GM11168 (cell line): ENCODE results near the gene SH3BGRL2.
"Not testable (repeated sequence)": the region's sequence is repeated elsewhere in the genome, so short reads cannot be mapped to it uniquely, and the experiment has no call there.

Experiments
- in situ Hi-C: fragments of 300-500 bp; cut with MboI; formaldehyde crosslinking; loops from one replicate; pipeline ENCODE4 v1.12.0; 2022; ENCODE audit warnings: low sequenced_read_pairs; ENCODE audit not compliant: unreplicated experiment

The SH3BGRL2 gene

GRCh38 chr6:79646561-79646960 is 15.4 kb downstream of the SH3BGRL2 start:
- in situ Hi-C loops: no loop called here

- in situ Hi-C loops: no loop called here
These were observed 16.6 kb downstream of the SH3BGRL2 start for GRCh38 chr6:79647741-79648140.

DNA sequence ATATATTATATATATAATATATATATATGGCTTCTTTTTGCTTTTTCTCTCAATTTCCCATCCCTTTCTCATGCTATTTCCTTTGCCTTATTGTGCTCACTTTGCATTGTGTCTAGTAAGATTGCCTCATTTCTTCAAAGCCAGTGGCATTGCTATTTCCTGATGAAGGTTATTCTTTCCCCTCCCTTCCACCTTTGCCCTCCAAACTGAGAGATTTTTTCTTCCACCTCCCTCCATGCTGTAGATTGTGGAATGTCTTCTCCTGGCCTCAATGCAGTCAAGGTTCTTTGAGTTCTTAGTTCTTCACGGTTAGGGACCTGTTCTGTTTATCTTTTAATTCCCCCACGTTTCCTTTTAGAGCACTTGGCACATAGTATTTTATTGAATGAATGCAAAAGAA is 17.2 kb downstream of the SH3BGRL2 start:
- in situ Hi-C loops: no loop called here

DNA sequence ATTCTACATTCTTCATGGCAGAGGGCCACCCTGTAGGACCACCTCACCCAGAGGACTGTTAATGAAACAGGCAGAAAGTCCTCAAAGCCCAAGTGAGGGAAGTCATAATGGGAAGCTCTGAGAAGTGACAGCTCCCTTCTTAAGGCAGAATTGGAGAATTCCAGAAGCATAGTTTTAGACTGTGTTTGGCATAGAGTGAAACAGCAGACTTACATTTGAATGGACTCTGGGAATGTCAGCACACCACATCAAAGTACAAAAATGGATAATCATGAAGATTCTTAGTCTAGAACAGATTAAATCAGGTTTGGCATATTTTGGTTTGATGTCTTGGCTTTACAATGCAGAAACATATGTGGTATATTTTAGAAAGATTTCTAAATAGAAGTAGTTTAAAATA is 17.9 kb downstream of the SH3BGRL2 start:
- in situ Hi-C loops: no loop called here

GRCh38 chr6:79650950-79651349 is 19.8 kb downstream of the SH3BGRL2 start:
- in situ Hi-C loops: no loop called here

- in situ Hi-C loops: no loop called here
These were observed 25.0 kb downstream of the SH3BGRL2 start for GRCh38 chr6:79656134-79656533.

DNA sequence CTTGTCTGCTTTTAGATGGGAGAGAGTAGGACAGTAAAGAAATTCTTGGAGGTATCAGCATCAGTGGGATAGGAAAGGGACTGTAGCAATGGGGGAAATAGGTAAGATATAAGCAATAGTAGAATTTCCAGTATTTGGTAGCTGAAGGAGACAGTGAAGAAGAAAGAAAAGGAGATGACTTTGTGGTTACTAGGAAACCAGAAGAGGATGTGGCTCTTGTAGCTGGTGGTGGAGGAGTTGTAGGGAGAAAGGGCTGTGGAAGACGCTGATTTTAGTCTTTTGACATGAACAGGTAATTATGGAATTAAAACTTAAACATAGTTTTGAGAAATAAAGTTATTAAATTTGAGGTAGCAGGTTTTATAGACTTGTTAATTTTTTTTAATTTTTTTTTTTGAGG is 26.1 kb downstream of the SH3BGRL2 start:
- in situ Hi-C loops: no loop called here

DNA sequence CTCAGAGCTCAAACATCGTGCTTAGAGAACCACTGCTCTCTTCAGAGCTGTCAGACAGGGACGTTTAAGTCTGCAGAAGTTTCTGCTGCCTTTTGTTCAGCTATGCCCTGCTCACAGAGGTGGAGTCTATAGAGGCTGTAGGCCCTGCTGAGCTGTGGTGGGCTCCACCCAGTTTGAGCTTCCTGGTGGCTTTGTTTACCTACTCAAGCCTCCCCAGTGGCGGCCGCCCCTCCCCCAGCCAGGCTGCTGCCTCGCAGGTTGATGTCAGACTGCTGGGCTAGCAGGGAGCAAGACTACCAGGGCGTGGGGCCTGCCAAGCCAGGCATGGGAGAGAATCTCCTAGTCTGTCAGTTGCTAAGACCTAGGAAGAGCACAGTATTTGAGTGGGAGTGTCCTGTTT is 32.5 kb downstream of the SH3BGRL2 start:
- in situ Hi-C loops: not testable (repeated sequence)

DNA sequence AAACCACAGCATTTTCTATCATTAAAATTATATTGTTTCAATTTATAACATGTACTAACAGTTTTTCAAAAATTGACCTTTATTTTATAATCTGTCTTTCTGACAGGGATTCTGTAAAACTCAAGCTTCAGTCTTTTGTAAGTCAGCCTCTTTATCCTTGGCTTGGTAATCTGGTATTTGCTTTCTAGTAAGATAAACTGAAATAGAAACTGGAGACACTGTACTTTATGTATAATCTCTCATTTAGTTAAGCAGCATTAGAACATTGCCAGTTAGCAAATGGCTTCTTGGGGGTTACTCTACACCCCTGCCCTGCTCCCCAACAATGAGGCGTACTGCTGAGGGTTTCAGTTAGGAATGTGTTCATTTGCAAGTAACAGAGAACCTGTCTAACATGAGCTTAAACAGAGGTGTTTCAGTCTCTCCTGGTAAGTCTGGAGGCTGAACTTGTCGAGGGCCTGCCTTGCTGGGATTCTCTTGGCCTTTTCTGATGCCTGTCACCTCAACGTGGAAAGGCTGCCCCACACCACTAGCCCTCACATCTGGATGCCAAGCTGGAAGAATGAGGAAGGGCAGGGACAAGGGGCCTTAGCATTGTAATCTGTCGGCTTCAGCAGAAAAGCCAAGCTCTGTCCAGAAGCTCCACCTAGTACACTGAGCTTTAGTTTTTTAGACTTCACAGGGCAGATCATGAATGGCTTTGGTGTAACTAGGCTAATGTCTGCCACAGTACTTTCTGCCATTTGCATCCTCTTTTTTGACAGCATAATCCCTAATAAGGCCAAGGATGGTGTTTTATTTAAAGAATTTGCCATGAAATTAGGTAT is 34.8 kb downstream of the SH3BGRL2 start:
- in situ Hi-C loops: no loop called here

DNA sequence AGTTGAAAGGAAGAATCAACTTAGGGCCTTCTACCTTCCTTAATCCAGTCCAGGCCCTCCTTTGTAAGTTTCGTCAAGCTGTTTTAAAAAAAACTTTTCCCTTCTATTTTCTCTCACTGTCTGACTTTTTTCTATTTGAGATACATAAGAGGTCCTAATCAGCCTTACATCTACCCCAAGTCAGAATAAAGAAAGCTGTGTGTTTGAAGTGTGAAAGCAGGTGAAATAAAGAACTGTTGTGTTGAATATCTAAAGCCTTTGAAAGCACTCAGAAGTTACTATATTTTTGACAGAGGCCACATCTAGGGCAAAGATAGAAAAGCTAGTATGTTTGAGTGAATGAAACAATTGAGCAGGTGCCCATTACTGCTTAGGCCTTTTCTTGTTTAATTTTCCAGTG is 35.5 kb downstream of the SH3BGRL2 start:
- in situ Hi-C loops: no loop called here

DNA sequence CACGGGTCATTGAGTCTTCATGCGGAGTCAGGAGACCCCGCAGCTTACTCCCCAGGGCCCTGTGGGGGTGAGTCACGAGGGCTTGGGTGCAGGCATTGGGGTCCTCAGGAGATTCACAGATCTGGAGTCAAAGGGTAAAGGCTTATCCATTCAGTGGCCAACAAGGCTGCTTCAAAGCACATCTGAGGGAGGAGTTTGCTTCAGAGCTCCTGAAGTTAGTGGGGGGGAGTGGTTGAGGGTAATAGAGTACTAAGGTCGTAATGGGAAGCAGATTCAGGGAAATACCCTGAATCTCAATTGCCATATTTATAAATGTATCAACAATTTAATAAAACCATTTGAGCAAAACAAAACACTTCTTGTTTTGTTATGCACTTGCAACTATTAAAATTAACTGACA is 37.3 kb downstream of the SH3BGRL2 start:
- in situ Hi-C loops: no loop called here

DNA sequence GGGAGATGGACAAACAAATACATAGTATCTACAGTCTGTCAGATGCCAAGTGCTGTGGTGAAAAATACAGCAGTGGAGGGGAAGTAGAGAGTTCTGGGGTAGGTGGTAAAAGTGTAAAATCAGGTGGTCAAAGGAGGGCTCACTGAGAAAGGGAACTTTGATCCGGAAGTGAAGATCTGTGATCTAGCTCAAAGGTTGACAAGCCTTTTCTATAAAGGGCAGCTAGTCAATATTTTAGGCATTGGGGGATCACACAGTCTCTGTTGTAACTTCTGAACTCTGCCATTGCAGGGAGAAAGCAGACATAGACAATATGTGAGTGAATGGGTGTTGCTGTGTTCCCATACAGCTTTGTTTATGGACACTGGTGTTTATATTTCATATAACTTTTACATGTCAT is 38.6 kb downstream of the SH3BGRL2 start:
- in situ Hi-C loops: no loop called here

GRCh38 chr6:79670789-79671188 is 39.7 kb downstream of the SH3BGRL2 start:
- in situ Hi-C loops: no loop called here

DNA sequence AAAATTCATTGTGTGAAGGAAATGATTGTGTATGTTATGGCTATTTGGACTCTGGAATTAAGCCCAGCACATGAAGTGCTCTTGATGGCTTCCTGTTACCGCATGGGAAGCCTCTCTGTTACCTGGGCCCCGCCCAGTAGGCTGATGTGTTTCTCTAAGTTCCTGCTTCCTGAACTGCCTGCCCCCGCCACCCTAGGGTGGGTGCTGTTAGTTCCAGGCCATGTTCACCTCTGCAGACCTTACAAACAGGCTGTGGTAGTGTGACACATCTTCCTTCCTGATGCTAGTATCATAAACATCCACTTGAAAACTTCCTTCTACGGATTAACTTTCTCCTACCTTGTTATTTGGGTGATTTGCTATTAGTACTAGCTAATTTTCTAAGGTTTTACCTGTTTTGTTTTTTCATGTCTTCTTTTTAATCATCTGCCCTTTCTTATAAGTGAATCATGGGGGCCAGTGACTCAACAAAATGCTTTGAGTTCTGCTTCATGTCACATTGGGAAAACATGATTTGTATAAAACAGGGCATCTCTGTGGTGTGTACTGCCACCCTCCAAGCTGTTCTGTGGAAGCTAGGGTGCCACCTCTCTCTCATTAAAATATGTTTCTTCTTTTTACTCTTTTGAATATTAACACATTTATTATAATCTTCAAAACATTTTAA is 40.6 kb downstream of the SH3BGRL2 start:
- in situ Hi-C loops: no loop called here

DNA sequence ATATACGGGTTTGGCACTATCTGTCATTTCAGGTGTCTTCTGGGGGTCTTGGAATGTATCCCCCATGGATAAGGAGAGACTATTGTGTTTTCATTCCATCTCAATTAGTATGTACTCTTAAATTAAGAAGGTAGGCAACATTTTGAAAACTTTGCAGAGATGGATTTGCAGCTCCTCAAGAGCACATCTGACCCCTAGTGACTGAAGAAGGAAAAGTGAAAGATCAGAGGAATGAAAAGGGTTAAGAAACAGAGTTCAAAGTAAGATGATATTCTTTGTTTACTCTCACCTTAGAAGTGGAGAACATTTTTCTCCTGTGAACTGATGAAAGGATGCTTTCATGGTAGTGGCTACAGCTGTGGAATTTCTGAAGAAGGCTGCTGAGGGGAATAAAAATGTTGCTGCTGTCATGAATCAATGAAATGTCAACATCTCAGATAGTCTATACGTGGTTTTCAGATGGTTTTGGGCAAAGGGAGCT is 41.5 kb downstream of the SH3BGRL2 start:
- in situ Hi-C loops: no loop called here

- in situ Hi-C loops: no loop called here
These were observed 42.8 kb downstream of the SH3BGRL2 start for GRCh38 chr6:79673947-79674346.

DNA sequence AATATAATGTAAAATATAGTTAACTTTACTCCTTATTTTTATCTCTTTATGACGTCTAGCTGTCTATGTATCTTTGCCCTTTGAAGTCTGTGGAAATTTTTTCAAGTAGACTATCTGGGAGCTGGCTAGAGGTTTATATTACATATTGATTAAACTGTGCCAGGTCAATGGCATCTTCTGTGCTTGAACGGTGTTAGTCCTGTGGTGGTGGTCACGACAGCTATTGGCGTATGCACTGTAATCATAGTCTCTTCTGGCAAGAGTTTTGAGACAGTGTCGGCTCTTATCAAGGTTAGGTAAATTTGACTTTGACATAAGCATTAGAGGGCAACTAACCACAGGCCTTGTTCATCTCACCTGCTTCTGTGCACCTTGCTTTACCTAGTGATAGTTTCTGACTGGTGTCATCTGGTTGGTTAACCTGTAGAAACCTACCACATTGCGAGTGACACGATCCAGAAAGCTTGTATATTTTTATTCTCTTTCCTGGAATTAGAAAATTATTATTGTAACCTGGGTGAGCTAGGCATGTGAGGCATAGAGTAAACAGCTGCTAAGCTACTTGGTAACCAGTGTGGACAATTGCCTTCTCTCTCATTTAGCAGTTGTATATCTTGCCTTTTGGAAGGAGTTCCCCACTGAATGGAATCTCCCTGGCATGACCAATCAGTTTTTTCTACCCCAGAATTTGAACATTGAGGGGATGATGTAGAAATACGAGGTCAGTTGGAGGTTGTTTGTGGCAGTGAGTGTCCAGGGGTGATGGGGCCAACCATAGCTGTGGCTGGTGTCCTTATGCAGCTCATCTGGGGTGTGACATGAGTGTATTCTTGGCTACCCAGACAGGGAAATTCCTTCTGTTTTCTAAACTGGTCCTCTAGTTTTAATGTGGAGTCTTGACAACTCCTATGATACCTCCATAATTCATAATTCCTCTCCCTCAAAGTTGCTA is 45.9 kb downstream of the SH3BGRL2 start:
- in situ Hi-C loops: no loop called here

GRCh38 chr6:79682682-79683081 is 51.6 kb downstream of the SH3BGRL2 start:
- in situ Hi-C loops: not testable (repeated sequence)

DNA sequence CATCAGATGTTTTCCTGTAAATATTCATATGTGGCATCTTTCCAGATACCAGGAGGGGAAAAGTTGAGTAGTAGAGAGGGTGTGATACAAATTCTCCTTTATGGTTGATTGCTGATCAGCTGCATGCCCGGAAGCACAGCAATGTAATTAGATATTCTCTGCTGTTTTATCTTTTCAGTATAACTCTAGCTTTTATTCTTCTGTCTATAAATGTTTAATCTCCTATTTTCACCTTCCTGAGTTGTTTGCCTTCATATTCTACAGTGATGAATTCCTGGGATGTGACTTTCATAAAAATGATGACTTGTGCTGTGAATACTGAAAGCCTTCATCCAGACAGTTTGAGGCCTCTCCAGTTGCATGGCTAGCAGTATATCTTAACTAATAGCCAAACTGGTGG is 53.7 kb downstream of the SH3BGRL2 start:
- in situ Hi-C loops: no loop called here

GRCh38 chr6:79686707-79687309 is 55.7 kb downstream of the SH3BGRL2 start:
- in situ Hi-C loops: no loop called here
